GM12892 (cell line): ENCODE data around the gene FAM151A.

Source experiments
- POLR2A ChIP-seq: IDR thresholded peaks from 2 replicates; pipeline ENCODE4 v1.6.1; 2011; ENCODE audit warnings: low read depth, low read length, control low read depth
- POLR2AphosphoS5 ChIP-seq: IDR thresholded peaks from 2 replicates; pipeline ENCODE4 v1.6.1; 2011; ENCODE audit warnings: low read depth, low read length, control low read depth

DNA sequence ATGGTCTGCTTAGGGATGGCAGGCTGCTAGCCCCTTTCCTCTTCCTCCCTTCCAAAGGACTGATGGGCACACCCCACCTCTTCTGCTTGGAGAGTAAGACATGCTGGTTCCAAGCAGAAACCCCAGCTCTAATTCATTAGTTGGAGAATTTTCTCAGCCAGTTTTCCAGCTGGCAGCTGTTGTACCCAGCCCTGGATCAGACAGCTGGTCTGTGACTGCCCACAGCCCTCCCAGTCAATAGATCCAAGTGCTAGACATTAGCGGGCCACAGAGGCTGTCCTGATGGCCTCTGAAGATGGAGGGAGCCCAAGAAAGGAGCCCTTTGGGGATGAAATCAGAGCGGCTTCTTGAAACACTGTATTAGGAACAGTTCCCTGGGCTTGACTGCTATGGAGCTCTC, 39.5 kb downstream of the FAM151A start:
- TF ChIP-seq POLR2AphosphoS5 (no peak), POLR2A (no peak)
